Peyer's patch (tissue), 4 donors: ENCODE measurements around the gene TFAP2A. TPM values are rescaled to one million over a fixed set of nuclear protein-coding genes. Genes with fewer than 3 reads are reported as not detected.

Experiments
- DNase-seq, 3 donors: peaks; one replicate each; pipeline ENCODE4 v3.0.0-alpha.2; 2017 to 2019
- H3K27ac ChIP-seq, 4 donors: fragments of 200-600 bp; sonication (generic); one replicate each; pipeline ENCODE4 v1.5.1; 2016 to 2019
- H3K27me3 ChIP-seq, 2 donors: fragments of 200-600 bp; sonication (generic); one replicate each; pipeline ENCODE4 v1.5.1; 2019
- H3K36me3 ChIP-seq, 3 donors: fragments of 200-600 bp; sonication (generic); one replicate each; pipeline ENCODE4 v1.5.1; 2016 to 2019
- H3K4me1 ChIP-seq, 4 donors: fragments of 200-600 bp; sonication (generic); one replicate each; pipeline ENCODE4 v1.5.1; 2016 to 2019
- H3K4me3 ChIP-seq, 4 donors: fragments of 200-600 bp; sonication (generic); 1 replicate in 3 of 4; 2 replicates in 1 of 4; pipeline ENCODE4 v1.5.1; 2016 to 2019; ENCODE audit warnings: mild to moderate bottlenecking in 1 of 4
- H3K9me3 ChIP-seq, 4 donors: fragments of 200-600 bp; sonication (generic); one replicate each; pipeline ENCODE4 v1.5.1; 2016 to 2019; ENCODE audit warnings: mild to moderate bottlenecking in 1 of 4
- POLR2A ChIP-seq, 2 donors: fragments of 450-650 bp; IDR thresholded peaks; one replicate each; pipeline ENCODE4 v1.5.1; 2017; ENCODE audit warnings: antibody characterized with exemption in 2 of 2, mild to moderate bottlenecking in 2 of 2, moderate library complexity in 2 of 2
- total RNA-seq, 4 donors: library from RNA; depleted of rRNA; stranded (reverse); fragments of >200 nt; gene quantifications; one replicate each; pipeline ENCODE4 v1.1.0, GENCODE V29; 2016
- TF ChIP-seq, protein P1 (sequence below), 6 experiments: fragments of 450-650 bp in 4 of 6; fragments of 200-600 bp in 2 of 6; sonication (generic) in 1 of 6; IDR thresholded peaks; one replicate each; pipeline ENCODE4 v1.5.1; 2017 to 2019; ENCODE audit warnings: antibody characterized with exemption in 6 of 6, mild to moderate bottlenecking in 3 of 6, moderate library complexity in 1 of 6

Gene TFAP2A
- total RNA-seq, 4 donors from 2014 or later, result 1.4 TPM; not detected in 3

DNA sequence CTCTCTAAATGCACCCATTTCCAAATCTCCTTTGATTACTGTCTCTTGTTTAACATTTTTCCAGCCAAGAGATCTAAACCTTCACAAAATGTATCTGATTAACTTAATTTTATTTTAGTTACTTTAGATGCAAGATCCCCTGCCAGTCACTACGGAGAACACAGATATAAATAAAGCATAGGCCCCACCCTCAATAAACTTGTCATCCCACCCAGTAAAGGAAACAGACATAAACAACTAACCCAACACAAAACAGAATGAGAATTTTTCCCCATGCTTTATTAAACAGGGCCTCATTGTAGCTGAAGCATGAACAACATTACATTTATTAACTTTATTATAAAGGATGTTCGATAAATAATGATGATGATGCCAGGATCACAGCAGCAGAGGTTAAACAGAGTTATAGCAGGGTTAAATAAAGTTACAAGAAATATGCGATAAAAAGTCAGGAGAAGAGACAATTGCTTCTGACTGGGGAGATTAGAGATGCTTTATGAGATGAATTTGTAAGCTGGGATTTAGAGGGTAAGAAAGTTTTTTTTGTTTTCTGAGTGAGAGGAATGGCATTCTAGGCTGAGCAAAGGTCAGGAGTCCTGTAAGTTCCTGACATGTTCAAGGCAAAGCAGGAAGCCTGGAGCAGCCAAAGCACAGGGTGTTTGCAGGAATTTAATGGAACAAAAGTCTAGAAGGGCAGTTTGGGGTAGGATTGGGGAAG, 41.1 kb downstream of the TFAP2A start:
- no peaks in the 10 kb centered on the region for H3K4me1 ChIP-seq
- no peaks in the 10 kb centered on the region for H3K27me3 ChIP-seq
- no peak overlapping the region for H3K27ac ChIP-seq
- no peak for TF ChIP-seq POLR2A (IDR thresholded peaks at IDR 0.05)
- TF ChIP-seq, protein P1, sequence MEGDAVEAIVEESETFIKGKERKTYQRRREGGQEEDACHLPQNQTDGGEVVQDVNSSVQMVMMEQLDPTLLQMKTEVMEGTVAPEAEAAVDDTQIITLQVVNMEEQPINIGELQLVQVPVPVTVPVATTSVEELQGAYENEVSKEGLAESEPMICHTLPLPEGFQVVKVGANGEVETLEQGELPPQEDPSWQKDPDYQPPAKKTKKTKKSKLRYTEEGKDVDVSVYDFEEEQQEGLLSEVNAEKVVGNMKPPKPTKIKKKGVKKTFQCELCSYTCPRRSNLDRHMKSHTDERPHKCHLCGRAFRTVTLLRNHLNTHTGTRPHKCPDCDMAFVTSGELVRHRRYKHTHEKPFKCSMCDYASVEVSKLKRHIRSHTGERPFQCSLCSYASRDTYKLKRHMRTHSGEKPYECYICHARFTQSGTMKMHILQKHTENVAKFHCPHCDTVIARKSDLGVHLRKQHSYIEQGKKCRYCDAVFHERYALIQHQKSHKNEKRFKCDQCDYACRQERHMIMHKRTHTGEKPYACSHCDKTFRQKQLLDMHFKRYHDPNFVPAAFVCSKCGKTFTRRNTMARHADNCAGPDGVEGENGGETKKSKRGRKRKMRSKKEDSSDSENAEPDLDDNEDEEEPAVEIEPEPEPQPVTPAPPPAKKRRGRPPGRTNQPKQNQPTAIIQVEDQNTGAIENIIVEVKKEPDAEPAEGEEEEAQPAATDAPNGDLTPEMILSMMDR (IDR thresholded peaks at IDR 0.05), result no peak
- H3K9me3 ChIP-seq, result no peaks in the 10 kb centered on the region
- DNase-seq, result no peak
- H3K36me3 ChIP-seq, result no peaks in the 10 kb centered on the region
- H3K4me3 ChIP-seq, result no peak overlapping the region

DNA sequence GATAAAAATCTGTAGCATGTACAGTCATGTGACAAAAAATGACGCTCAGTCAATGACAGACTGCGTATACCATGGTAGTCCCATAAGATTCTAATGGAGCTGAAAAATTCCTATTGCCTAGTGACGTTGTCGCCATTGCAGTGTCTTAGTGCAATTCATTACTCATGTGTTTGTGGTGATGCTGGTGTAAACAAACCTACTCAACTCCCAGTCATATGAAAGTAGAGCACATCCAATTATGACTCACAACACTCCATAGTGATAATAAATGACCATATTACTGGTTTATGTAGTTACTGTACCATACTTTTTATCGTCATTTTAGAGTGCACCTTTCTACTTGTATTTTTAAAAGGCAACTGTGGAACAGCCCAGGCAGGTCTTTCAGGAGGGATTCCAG, 45.0 kb downstream of the TFAP2A start:
- H3K36me3 ChIP-seq, result no peaks in the 10 kb centered on the region
- no peak overlapping the region for H3K27ac ChIP-seq
- no peaks in the 10 kb centered on the region for H3K4me1 ChIP-seq
- H3K27me3 ChIP-seq, result no peaks in the 10 kb centered on the region
- H3K9me3 ChIP-seq, result no peaks in the 10 kb centered on the region
- H3K4me3 ChIP-seq, result no peak overlapping the region
- TF ChIP-seq, protein P1 (IDR thresholded peaks at IDR 0.05), result no peak
- TF ChIP-seq POLR2A (IDR thresholded peaks at IDR 0.05), result no peak
- no peak for DNase-seq

DNA sequence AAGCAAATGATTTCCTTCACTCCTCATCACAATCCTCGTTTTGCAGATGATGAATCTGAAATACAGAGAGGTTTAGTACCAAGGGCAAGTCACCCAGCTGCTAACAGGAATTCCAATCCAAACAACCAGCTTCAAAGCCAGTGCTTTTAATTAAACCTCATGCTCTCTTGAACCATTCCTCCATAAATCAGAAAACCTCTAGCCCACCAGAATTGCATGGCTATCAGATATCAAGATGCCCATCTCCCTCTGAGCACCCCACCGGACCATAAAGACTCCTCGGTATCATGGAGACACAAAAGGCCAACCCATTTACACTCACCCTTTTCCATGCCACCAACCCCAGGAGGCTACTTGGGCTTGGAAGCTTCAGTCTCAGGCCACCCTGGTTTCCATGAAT, 46.0 kb downstream of the TFAP2A start:
- H3K4me1 ChIP-seq, result no peaks in the 10 kb centered on the region
- no peak overlapping the region for H3K4me3 ChIP-seq
- no peaks in the 10 kb centered on the region for H3K27me3 ChIP-seq
- no peaks in the 10 kb centered on the region for H3K36me3 ChIP-seq
- TF ChIP-seq POLR2A (IDR thresholded peaks at IDR 0.05), result no peak
- TF ChIP-seq, protein P1 (IDR thresholded peaks at IDR 0.05), result no peak
- DNase-seq, result no peak
- no peaks in the 10 kb centered on the region for H3K9me3 ChIP-seq
- no peak overlapping the region for H3K27ac ChIP-seq

DNA sequence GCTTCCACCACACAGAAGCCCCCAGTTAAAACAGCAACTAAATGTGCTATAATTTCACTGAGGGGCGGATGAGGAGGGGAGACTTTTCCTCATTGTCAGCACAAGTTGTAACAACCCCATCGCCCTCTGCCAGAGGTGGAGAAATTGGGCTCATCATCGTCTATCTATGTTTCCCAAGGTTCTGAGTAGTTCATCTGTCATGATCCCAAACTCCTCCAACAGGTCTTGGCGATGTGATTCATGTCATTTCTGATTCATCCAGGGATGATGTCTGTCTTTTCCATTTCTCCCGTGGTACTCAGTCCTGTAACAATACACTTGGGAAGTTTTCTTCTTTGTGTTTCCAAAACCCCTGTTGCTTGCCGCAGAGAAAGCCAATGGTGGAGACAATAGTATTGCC, 51.0 kb downstream of the TFAP2A start:
- Histone ChIP-seq H3K27me3 (no peaks in the 10 kb centered on the region), H3K4me3 (no peak overlapping the region), H3K36me3 (no peaks in the 10 kb centered on the region), H3K4me1 (no peaks in the 10 kb centered on the region), H3K27ac (no peak overlapping the region), H3K9me3 (no peaks in the 10 kb centered on the region)
- DNase-seq, result no peak
- TF ChIP-seq, protein P1 (IDR thresholded peaks at IDR 0.05), result no peak
- no peak for TF ChIP-seq POLR2A (IDR thresholded peaks at IDR 0.05)

DNA sequence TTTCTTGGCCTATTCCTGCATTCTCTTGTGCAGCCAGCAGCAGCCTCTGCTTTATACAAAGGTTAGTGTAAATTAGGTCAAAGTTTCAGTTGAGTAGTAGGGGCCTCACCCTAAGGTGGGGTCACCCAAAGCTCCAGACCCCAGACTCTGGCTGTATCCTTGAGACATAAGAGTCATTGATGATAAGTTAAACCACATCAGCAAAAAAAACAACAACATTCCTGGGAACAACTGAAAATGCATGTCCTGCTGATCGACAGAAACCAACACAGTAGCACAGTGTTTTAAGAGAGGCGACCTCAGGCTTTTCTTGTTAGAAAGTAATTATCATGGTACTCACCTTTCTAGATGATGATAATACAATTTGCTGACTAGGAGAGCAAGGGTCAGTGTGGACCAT, 52.6 kb downstream of the TFAP2A start:
- TF ChIP-seq, protein P1 (IDR thresholded peaks at IDR 0.05), result no peak
- TF ChIP-seq POLR2A (IDR thresholded peaks at IDR 0.05), result no peak
- H3K4me1 ChIP-seq, result no peaks in the 10 kb centered on the region

More for the DNA sequence above, 52.6 kb downstream of the TFAP2A start:
- no peaks in the 10 kb centered on the region for H3K27me3 ChIP-seq
- no peaks in the 10 kb centered on the region for H3K36me3 ChIP-seq
- no peak overlapping the region for H3K27ac ChIP-seq
- H3K9me3 ChIP-seq, result no peaks in the 10 kb centered on the region
- DNase-seq, result no peak
- H3K4me3 ChIP-seq, result no peak overlapping the region
